ENCODE data around the gene CNTNAP2. TPM values are rescaled to one million over a fixed set of nuclear protein-coding genes. Genes with fewer than 3 reads are reported as not detected.

CNTNAP2 gene
- total and polyA plus RNA-seq, 9 of the 15 experiments (the other 6 are each of a cell fraction or from before 2014, with no cell fraction given): 0.04 to 0.62 (median 0.09) TPM; not detected in 4

DNA sequence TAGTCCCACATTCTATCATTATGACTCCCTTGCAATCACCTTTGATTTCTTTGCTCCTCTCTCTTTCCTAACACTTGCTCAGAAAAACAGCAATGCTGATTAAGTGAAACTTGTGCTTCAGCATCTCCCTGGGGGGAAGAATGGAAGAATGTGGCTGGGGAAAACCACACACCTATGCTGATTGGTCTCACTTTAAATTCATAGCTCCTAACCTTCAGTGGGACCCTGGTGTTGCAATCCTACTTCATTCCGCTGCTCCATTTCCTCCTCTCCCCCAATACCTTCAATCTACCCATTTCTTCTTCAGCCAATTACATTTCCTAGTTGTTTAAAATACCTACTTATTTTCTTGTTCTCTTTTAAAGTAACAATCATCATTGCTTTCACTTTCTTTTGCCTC lies 1307.3 kb downstream of the CNTNAP2 start:
- in situ Hi-C loops (cut with MboI): no loop called here
- H3K4me2 ChIP-seq (ENCODE audit: insufficient read depth, low read length): no peak overlapping the region
- no peak overlapping the region for H2AFZ ChIP-seq (ENCODE audit: low read depth, low read length)
- no peaks in the 10 kb centered on the region for H3K79me2 ChIP-seq (ENCODE audit: control insufficient read depth, insufficient read depth, low read length)
- H4K20me1 ChIP-seq (replicated peaks; ENCODE audit: control insufficient read depth, insufficient read depth, low read length): no peaks in the 10 kb centered on the region
- no peaks in the 10 kb centered on the region for H3K9me3 ChIP-seq (replicated peaks; ENCODE audit: control insufficient read depth, insufficient read depth, low read depth, low read length)
- H3K36me3 ChIP-seq (ENCODE audit: control insufficient read depth, insufficient read depth, low read length): no peaks in the 10 kb centered on the region
- TF ChIP-seq POLR2H (tag; IDR thresholded peaks at IDR 0.05; ENCODE audit: low read depth) (no peak), TEAD2 (tag; IDR thresholded peaks at IDR 0.05) (no peak), UBTF (IDR thresholded peaks at IDR 0.05; ENCODE audit: borderline replicate concordance in 1 of 2, low read depth in 2 of 2, low read length in 2 of 2) (no peak), TCF3 (CRISPR knock-in tag; IDR thresholded peaks at IDR 0.05) (no peak), BHLHE40 (IDR thresholded peaks at IDR 0.05; ENCODE audit: low read length) (no peak), ZNF143 (CRISPR knock-in tag; IDR thresholded peaks at IDR 0.05) (no peak), PHB2 (IDR thresholded peaks at IDR 0.05; ENCODE audit: low read depth) (no peak), MTA2 (IDR thresholded peaks at IDR 0.05; ENCODE audit: low read depth) (no peak), MAZ (CRISPR knock-in tag; conservative IDR thresholded peaks at IDR 0.05 in 1 of 2, IDR thresholded peaks at IDR 0.05 in 1 of 2) (no peak), ZNF830 (CRISPR knock-in tag; IDR thresholded peaks at IDR 0.05) (no peak), SAP30 (IDR thresholded peaks at IDR 0.05; ENCODE audit: borderline replicate concordance, insufficient read depth, low read depth, low read length, poor library complexity, severe bottlenecking) (no peak), FOXK2 (conservative IDR thresholded peaks at IDR 0.05 in 1 of 2, IDR thresholded peaks at IDR 0.05 in 1 of 2; ENCODE audit: low read depth in 2 of 2) (no peak), SIRT6 (IDR thresholded peaks at IDR 0.05; ENCODE audit: low read depth, low read length) (no peak), CBX2 (IDR thresholded peaks at IDR 0.05; ENCODE audit: insufficient read depth, low read length, poor library complexity, severe bottlenecking) (no peak), E2F3 (CRISPR knock-in tag; IDR thresholded peaks at IDR 0.05) (no peak), WHSC1 (IDR thresholded peaks at IDR 0.05; ENCODE audit: low read length) (no peak), MEF2A (IDR thresholded peaks at IDR 0.05; ENCODE audit: control insufficient read depth, low read depth, low read length) (no peak)
- TF ChIP-seq, protein P1, sequence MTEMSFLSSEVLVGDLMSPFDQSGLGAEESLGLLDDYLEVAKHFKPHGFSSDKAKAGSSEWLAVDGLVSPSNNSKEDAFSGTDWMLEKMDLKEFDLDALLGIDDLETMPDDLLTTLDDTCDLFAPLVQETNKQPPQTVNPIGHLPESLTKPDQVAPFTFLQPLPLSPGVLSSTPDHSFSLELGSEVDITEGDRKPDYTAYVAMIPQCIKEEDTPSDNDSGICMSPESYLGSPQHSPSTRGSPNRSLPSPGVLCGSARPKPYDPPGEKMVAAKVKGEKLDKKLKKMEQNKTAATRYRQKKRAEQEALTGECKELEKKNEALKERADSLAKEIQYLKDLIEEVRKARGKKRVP (CRISPR knock-in tag; IDR thresholded peaks at IDR 0.05): no peak
- TF ChIP-seq, protein P2, sequence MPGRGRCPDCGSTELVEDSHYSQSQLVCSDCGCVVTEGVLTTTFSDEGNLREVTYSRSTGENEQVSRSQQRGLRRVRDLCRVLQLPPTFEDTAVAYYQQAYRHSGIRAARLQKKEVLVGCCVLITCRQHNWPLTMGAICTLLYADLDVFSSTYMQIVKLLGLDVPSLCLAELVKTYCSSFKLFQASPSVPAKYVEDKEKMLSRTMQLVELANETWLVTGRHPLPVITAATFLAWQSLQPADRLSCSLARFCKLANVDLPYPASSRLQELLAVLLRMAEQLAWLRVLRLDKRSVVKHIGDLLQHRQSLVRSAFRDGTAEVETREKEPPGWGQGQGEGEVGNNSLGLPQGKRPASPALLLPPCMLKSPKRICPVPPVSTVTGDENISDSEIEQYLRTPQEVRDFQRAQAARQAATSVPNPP (IDR thresholded peaks at IDR 0.05; ENCODE audit: borderline replicate concordance, insufficient read depth, insufficient read length): no peak
- H3K27ac ChIP-seq (ENCODE audit: extremely low read depth, low read depth, low read length): no peak overlapping the region
- WGBS (ENCODE audit: insufficient coverage, low coverage, missing lambda C conversion rate): 0% methylated on average over 1 of the region's 1 CpG
- POLR2A ChIA-PET: no interaction called here
- no peaks in the 10 kb centered on the region for H3K27me3 ChIP-seq (ENCODE audit: control insufficient read depth in 2 of 2, insufficient read depth in 2 of 2, low read length in 2 of 2)
- BruUV-seq (replicated peaks): no TSS peak
- no peaks in the 10 kb centered on the region for H3K4me1 ChIP-seq (replicated peaks in 1 of 2; ENCODE audit: control insufficient read depth in 2 of 2, insufficient read depth in 2 of 2, low read length in 2 of 2)
- CTCF ChIA-PET (ENCODE audit: low intra/inter-chr PET ratio): no interaction called here
- no peaks in the 10 kb centered on the region for H3K9me1 ChIP-seq (ENCODE audit: control insufficient read depth, insufficient read depth, low read length)
- ATAC-seq: no peak
- intact Hi-C loops (cut with micrococcal nuclease): no loop called here
- no peak for FAIRE-seq
- no peak for DNase-seq (ENCODE audit: extremely low read depth in 1 of 4, low spot score in 3 of 4)
- H3K9ac ChIP-seq (ENCODE audit: insufficient read depth in 1 of 2, low read depth in 2 of 2, low read length in 2 of 2): no peak overlapping the region
- H3K4me3 ChIP-seq: no peak overlapping the region
